Activated T-helper 1 cell treated with Interleukin-2 at 50 U/mL for 16 hours (primary cell): Measurements from ENCODE around the gene CDKAL1.

Source experiments
- DNase-seq: peaks from one replicate; pipeline ENCODE4 v3.0.0-alpha.2; 2020; ENCODE audit warnings: low read depth

The CDKAL1 gene

GRCh38 chr6:21144928-21145327 is 610.7 kb downstream of the CDKAL1 start:
- DNase-seq: no peak

- no peak for DNase-seq
These were observed 613.7 kb downstream of the CDKAL1 start for GRCh38 chr6:21147995-21148394.

- no peak for DNase-seq
These were observed 615.2 kb downstream of the CDKAL1 start for GRCh38 chr6:21149470-21149869.

GRCh38 chr6:21150667-21151066 is 616.4 kb downstream of the CDKAL1 start:
- DNase-seq: no peak

- DNase-seq: no peak
These were observed 616.9 kb downstream of the CDKAL1 start for GRCh38 chr6:21151119-21151518.

GRCh38 chr6:21151530-21151929 is 617.3 kb downstream of the CDKAL1 start:
- DNase-seq: no peak

GRCh38 chr6:21157186-21157929 is 623.1 kb downstream of the CDKAL1 start:
- no peak for DNase-seq

GRCh38 chr6:21158149-21158548 is 623.9 kb downstream of the CDKAL1 start:
- DNase-seq: no peak

- no peak for DNase-seq
These were observed 624.6 kb downstream of the CDKAL1 start for GRCh38 chr6:21158873-21159272.

- no peak for DNase-seq
These were observed 625.2 kb downstream of the CDKAL1 start for GRCh38 chr6:21159465-21159864.

- no peak for DNase-seq
These were observed 627.5 kb downstream of the CDKAL1 start for GRCh38 chr6:21161707-21162106.

GRCh38 chr6:21163110-21163837 is 629.0 kb downstream of the CDKAL1 start:
- DNase-seq: no peak

GRCh38 chr6:21163838-21164180 is 629.6 kb downstream of the CDKAL1 start:
- DNase-seq: no peak

GRCh38 chr6:21164768-21165326 is 630.6 kb downstream of the CDKAL1 start:
- no peak for DNase-seq

- DNase-seq: no peak
These were observed 632.5 kb downstream of the CDKAL1 start for GRCh38 chr6:21166754-21167153.

- DNase-seq: no peak
These were observed 633.5 kb downstream of the CDKAL1 start for GRCh38 chr6:21167790-21168189.

GRCh38 chr6:21171801-21172200 is 637.5 kb downstream of the CDKAL1 start:
- no peak for DNase-seq

- DNase-seq: no peak
These were observed 638.8 kb downstream of the CDKAL1 start for GRCh38 chr6:21173031-21173430.

- no peak for DNase-seq
These were observed 639.4 kb downstream of the CDKAL1 start for GRCh38 chr6:21173678-21174077.

GRCh38 chr6:21176197-21176596 is 641.9 kb downstream of the CDKAL1 start:
- DNase-seq: no peak

- no peak for DNase-seq
These were observed 645.9 kb downstream of the CDKAL1 start for GRCh38 chr6:21180155-21180554.

GRCh38 chr6:21180800-21181337 is 646.6 kb downstream of the CDKAL1 start:
- DNase-seq: no peak

GRCh38 chr6:21181866-21182265 is 647.6 kb downstream of the CDKAL1 start:
- DNase-seq: no peak
